SU-DHL-6 (cell line): Measurements from ENCODE around the gene AKIRIN1.

Experiments used
- H2AFZ ChIP-seq: fragments of 200-600 bp; sonication (generic); 2 replicates; pipeline ENCODE4 v1.6.1; 2014; ENCODE audit warnings: low read depth, mild to moderate bottlenecking, moderate library complexity, mixed read lengths, antibody characterized with exemption, low read length; ENCODE audit not compliant: severe bottlenecking
- H3F3A ChIP-seq: fragments of 200-600 bp; shearing (Covaris generic); 2 replicates; pipeline ENCODE4 v1.6.0; 2016; ENCODE audit warnings: antibody characterized with exemption, mild to moderate bottlenecking; ENCODE audit not compliant: insufficient read depth
- H3K27ac ChIP-seq: fragments of 200-600 bp; sonication (generic); 2 replicates; pipeline ENCODE4 v1.5.1; 2016; ENCODE audit warnings: low read depth, mild to moderate bottlenecking, low read length, moderate library complexity, mixed read lengths
- H3K27me3 ChIP-seq: fragments of 200-600 bp; sonication (generic), shearing (Covaris generic); 2 replicates; pipeline ENCODE4 v1.6.0; 2014; ENCODE audit warnings: mild to moderate bottlenecking, low read length
- H3K36me3 ChIP-seq: fragments of 200-600 bp; sonication (generic); 2 replicates; pipeline ENCODE4 v1.6.1; 2014; ENCODE audit warnings: mild to moderate bottlenecking, low read length, mixed read lengths
- H3K4me2 ChIP-seq: fragments of 300-600, 200-600 bp; shearing (Covaris generic), sonication (generic); 2 replicates; pipeline ENCODE4 v1.6.0; 2014; ENCODE audit warnings: low read length, low read depth, mild to moderate bottlenecking; ENCODE audit not compliant: poor library complexity, severe bottlenecking
- H3K4me3 ChIP-seq: fragments of 200-600 bp; sonication (generic); 2 replicates; pipeline ENCODE4 v1.5.1; 2014; ENCODE audit warnings: antibody characterized with exemption, low read length, mild to moderate bottlenecking, mixed read lengths; ENCODE audit not compliant: insufficient read depth, poor library complexity, severe bottlenecking
- H3K79me2 ChIP-seq: fragments of 200-600 bp; sonication (generic); 2 replicates; pipeline ENCODE4 v1.6.1; 2014; ENCODE audit warnings: mild to moderate bottlenecking, low read length, moderate library complexity; ENCODE audit not compliant: insufficient read depth
- H3K9ac ChIP-seq: fragments of 200-600 bp; sonication (generic); 2 replicates; pipeline ENCODE4 v1.7.0; 2014; ENCODE audit warnings: mild to moderate bottlenecking, low read length
- H3K9me2 ChIP-seq: fragments of 200-600 bp; sonication (generic); replicated peaks from 2 replicates; pipeline ENCODE4 v1.6.1; 2014; ENCODE audit warnings: low read length; ENCODE audit not compliant: insufficient read depth
- H3K9me3 ChIP-seq: fragments of 200-600 bp; sonication (generic); 2 replicates; pipeline ENCODE4 v1.6.1; 2014; ENCODE audit warnings: low read length, mixed read lengths; ENCODE audit not compliant: insufficient read depth
- H4K20me1 ChIP-seq: fragments of 200-600 bp; sonication (generic); 2 replicates; pipeline ENCODE4 v1.6.1; 2014; ENCODE audit warnings: low read depth, mild to moderate bottlenecking, antibody characterized with exemption, low read length, moderate library complexity, mixed read lengths
- CTCF ChIP-seq: fragments of 200-600 bp; sonication (generic); IDR thresholded peaks from one replicate; pipeline ENCODE4 v1.5.1; 2017; ENCODE audit warnings: antibody characterized with exemption, mild to moderate bottlenecking, low read length, moderate library complexity; ENCODE audit not compliant: insufficient read depth, poor library complexity, severe bottlenecking
- EZH2phosphoT487 ChIP-seq: fragments of 200-600 bp; sonication (generic), shearing (Covaris generic); conservative IDR thresholded peaks from 2 replicates; pipeline ENCODE4 v1.6.1; 2018; ENCODE audit warnings: mild to moderate bottlenecking, antibody characterized with exemption, low read length, moderate library complexity, mixed read lengths

AKIRIN1 gene

GRCh38 chr1:38992412-38993111 is 1.5 kb downstream of the AKIRIN1 start:
- Histone ChIP-seq H3K9me2 (no peaks in the 10 kb centered on the region), H3K4me3 (peak overlapping the region; percentile 97), H3K79me2 (peaks cover 61% of the 10 kb centered on the region), H3K27ac (peak overlapping the region; percentile 51; the same call in 1 of the 2 replicates), H3F3A (0 out of 2 replicates have a peak, but pooled peaks cover 18% of the 10 kb centered on the region), H3K36me3 (no peaks in the 10 kb centered on the region), H3K4me2 (peak overlapping the region; percentile 82), H2AFZ (no peak overlapping the region), H3K27me3 (no peaks in the 10 kb centered on the region), H4K20me1 (peaks cover 20% of the 10 kb centered on the region), H3K9me3 (no peaks in the 10 kb centered on the region), H3K9ac (peak overlapping the region; percentile 78)
- TF ChIP-seq CTCF (no peak), EZH2phosphoT487 (no peak)

- Histone ChIP-seq H3K4me3 (no peak overlapping the region), H3K9me2 (no peaks in the 10 kb centered on the region), H3K27ac (no peak overlapping the region), H3K9ac (no peak overlapping the region), H3K4me2 (no peak overlapping the region), H3K27me3 (no peaks in the 10 kb centered on the region), H3K9me3 (no peaks in the 10 kb centered on the region), H3F3A (0 out of 2 replicates have a peak, but pooled peaks cover 16% of the 10 kb centered on the region), H3K36me3 (peaks cover under 1% of the 10 kb centered on the region; the same call in 1 of the 2 replicates), H3K79me2 (peaks cover 77% of the 10 kb centered on the region), H2AFZ (no peak overlapping the region), H4K20me1 (peaks cover 28% of the 10 kb centered on the region)
- TF ChIP-seq CTCF: no peak
- TF ChIP-seq EZH2phosphoT487: no peak
These were observed 3.1 kb downstream of the AKIRIN1 start for GRCh38 chr1:38994196-38994595.

GRCh38 chr1:38997034-38997900 is 6.2 kb downstream of the AKIRIN1 start:
- no peak overlapping the region for H3K9ac ChIP-seq
- H3K27me3 ChIP-seq: no peaks in the 10 kb centered on the region
- H3K36me3 ChIP-seq: peaks cover 13% of the 10 kb centered on the region
- no peaks in the 10 kb centered on the region for H3K9me2 ChIP-seq
- TF ChIP-seq CTCF: no peak
- TF ChIP-seq EZH2phosphoT487: no peak
- no peak overlapping the region for H3K4me3 ChIP-seq
- H3K27ac ChIP-seq: no peak overlapping the region
- H2AFZ ChIP-seq: no peak overlapping the region
- H3K4me2 ChIP-seq: no peak overlapping the region
- H3K79me2 ChIP-seq: peaks cover 66% of the 10 kb centered on the region
- H3F3A ChIP-seq: 0 out of 2 replicates have a peak, but pooled peaks cover 6% of the 10 kb centered on the region
- H3K9me3 ChIP-seq: no peaks in the 10 kb centered on the region
- H4K20me1 ChIP-seq: peaks cover 28% of the 10 kb centered on the region
